ENCODE data around the gene KLHDC4. TPM values are rescaled to one million over a fixed set of nuclear protein-coding genes. Genes with fewer than 3 reads are reported as not detected.
"Not testable (repeated sequence)": the region's sequence is repeated elsewhere in the genome, so short reads cannot be mapped to it uniquely, and the experiment has no call there.

The KLHDC4 gene
- total RNA-seq (2014; rRNA removed; shearing (Covaris generic)): 19.2 and 25.9 TPM in 2 replicates

- peak within 1 kb of the TSS; percentile 86 for H3K4me3 ChIP-seq
- H3K27ac ChIP-seq: peak within 1 kb of the TSS; percentile 67
- H3K36me3 ChIP-seq: peaks cover 10% of the 10 kb centered on the region
- DNase-seq: peak; percentile 79 to 83
- H3K4me1 ChIP-seq: no peaks in the 10 kb centered on the region
- no peaks in the 10 kb centered on the region for H3K27me3 ChIP-seq
- no peaks in the 10 kb centered on the region for H3K9me3 ChIP-seq (replicated peaks)
Measured at GRCh38 chr16:87765776-87766484, at the start of gene KLHDC4. Gene KLHDC4 (minus strand): TSS chr16:87765986. CDS start chr16:87765890, 96 bp downstream.

GRCh38 chr16:87815567-87815966 lies 49.8 kb upstream of the KLHDC4 start:
- Histone ChIP-seq H3K4me1 (peaks cover 16% of the 10 kb centered on the region), H3K4me3 (no peak overlapping the region), H3K36me3 (no peaks in the 10 kb centered on the region), H3K27ac (peak overlapping the region; percentile 46), H3K9me3 (replicated peaks) (no peaks in the 10 kb centered on the region; the same call in 1 of the 2 replicates), H3K27me3 (no peaks in the 10 kb centered on the region)
- peak; percentile 70 to 71 for DNase-seq

GRCh38 chr16:87812200-87812656 lies 46.4 kb upstream of the KLHDC4 start:
- H3K27me3 ChIP-seq: no peaks in the 10 kb centered on the region
- no peaks in the 10 kb centered on the region for H3K36me3 ChIP-seq
- peaks cover 29% of the 10 kb centered on the region for H3K4me1 ChIP-seq
- no peaks in the 10 kb centered on the region; the same call in 1 of the 2 replicates for H3K9me3 ChIP-seq (replicated peaks)
- H3K4me3 ChIP-seq: no peak overlapping the region
- no peak overlapping the region for H3K27ac ChIP-seq
- no peak for DNase-seq

GRCh38 chr16:87811454-87811853 lies 45.7 kb upstream of the KLHDC4 start:
- H3K27ac ChIP-seq, DNase-seq: not testable (repeated sequence)

DNA sequence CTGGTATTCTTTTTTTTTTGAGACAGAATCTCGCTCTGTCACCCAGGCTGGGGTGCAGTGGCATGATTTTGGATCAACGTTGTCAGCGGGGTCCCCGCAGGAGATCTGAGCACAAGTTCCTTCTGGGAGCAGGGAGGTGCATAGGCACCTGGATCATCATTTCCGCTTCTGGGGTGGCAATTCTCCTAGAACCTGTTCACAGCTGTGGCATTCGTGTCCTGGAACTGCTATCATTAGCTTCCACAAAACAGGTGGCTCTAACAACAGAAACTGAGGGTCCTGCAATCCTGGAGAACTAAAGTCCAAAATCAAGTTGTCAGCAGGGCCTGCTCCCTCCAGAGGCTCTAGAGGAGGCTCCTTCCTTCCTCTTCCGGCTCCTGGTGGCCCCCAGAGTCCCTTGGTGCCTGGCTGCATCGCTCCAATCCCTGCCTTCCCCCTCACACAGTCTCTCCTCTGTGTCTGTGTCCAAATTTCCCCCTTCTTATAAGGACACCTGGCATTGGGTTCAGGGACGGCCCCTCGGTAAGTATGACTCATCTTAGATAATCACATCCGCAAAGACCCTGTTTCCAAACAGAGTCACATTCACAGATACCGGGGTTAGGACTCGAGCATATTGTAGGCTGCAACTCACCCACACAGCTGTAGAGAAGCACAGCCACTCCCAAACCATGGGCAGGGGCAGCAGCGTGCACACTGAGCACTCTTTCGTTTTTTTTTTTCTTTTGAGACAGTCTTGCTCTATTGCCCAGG lies 43.5 kb upstream of the KLHDC4 start:
- Histone ChIP-seq H3K36me3 (no peaks in the 10 kb centered on the region), H3K4me3 (0 out of 2 replicates have a peak overlapping the region, but pooled peaks have one; percentile 10), H3K4me1 (peaks cover 13% of the 10 kb centered on the region), H3K9me3 (replicated peaks) (no peaks in the 10 kb centered on the region), H3K27me3 (no peaks in the 10 kb centered on the region), H3K27ac (peak overlapping the region; percentile 17; the same call in 1 of the 2 replicates)
- peak; percentile 49 to 78 for DNase-seq

More at GRCh38 chr16:87811454-87811853, 45.7 kb upstream of the KLHDC4 start:
- not testable (repeated sequence) for H3K36me3 ChIP-seq; H3K4me3 ChIP-seq; H3K9me3 ChIP-seq (replicated peaks); H3K27me3 ChIP-seq
- H3K4me1 ChIP-seq: peaks cover 26% of the 10 kb centered on the region

- H3K36me3 ChIP-seq: no peaks in the 10 kb centered on the region
- H3K4me3 ChIP-seq: no peak overlapping the region
- H3K4me1 ChIP-seq: peaks cover 13% of the 10 kb centered on the region
- DNase-seq: no peak
- H3K27ac ChIP-seq: no peak overlapping the region
- H3K27me3 ChIP-seq: no peaks in the 10 kb centered on the region
- no peaks in the 10 kb centered on the region for H3K9me3 ChIP-seq (replicated peaks)
Measured at GRCh38 chr16:87808108-87808507, 42.3 kb upstream of the KLHDC4 start.

DNA sequence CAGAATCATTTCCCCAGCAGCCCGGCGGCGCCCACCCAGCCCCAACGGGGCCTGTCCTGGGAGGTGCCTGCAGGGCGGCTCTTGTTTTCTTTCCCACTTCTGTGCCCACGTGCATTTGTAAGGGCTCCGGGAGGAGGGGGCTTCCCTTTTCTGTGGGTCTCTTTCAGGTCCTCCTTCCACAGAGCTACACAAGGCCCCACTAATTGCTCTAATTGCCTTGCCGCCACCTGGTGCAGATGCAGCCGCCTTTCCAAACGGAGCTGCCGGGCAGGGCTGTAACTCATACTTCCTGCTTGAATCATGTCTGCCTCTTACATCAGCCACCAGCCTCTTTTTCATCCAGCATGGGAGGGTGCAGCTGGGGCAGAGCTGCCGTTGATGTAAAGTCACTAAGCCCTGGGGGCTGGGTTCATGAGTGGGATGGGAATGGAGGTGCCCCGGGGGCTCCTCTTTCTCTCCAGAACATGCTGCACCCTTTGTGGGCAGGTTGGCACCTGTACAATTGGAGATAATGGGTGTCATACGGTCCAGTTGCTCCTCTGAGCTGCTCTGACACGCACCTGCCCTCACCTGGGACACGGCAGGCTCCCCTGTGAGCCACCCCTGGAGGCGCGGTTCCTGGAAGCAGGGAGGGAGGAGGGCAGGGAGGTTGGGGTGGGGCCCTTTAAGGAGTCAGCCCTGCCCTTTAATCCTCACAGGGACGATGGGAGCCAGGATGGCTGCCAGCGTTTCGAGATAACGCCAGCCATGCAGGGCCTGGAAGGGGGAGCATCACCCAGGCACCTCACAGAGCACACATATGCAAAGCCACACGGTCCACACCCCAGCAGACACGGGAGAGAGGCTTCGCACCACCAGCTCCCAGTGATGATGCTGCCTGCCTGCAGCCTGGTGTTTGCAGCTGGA lies 41.1 kb upstream of the KLHDC4 start:
- Histone ChIP-seq H3K4me3 (peak overlapping the region; percentile 50), H3K36me3 (no peaks in the 10 kb centered on the region), H3K9me3 (replicated peaks) (no peaks in the 10 kb centered on the region), H3K27ac (peak overlapping the region; percentile 29), H3K4me1 (peaks cover 13% of the 10 kb centered on the region), H3K27me3 (no peaks in the 10 kb centered on the region)
- DNase-seq: peak; percentile 47 to 63

DNA sequence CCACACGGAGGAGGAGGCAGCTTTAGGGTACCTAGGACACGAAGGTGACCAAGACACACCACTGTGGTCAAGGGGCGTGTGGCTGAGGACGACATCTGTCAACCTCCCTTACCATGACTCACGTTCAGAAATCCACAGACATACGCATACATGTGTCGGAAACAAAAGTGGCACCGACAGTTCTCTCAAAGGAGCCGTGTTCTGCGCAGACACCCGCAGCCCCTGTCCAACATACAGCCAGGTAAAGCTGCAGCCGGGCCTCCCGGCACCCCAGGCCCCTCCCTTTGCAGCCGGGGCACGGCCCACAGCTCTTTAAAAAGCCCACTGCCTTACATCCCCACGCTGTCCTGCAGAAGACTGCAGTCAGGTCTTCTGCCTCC lies 40.5 kb upstream of the KLHDC4 start:
- DNase-seq: peak in 1 of 2 experiments; percentile 15
- peak overlapping the region; percentile 50 for H3K4me3 ChIP-seq
- no peaks in the 10 kb centered on the region for H3K36me3 ChIP-seq
- H3K9me3 ChIP-seq (replicated peaks): no peaks in the 10 kb centered on the region
- H3K27me3 ChIP-seq: no peaks in the 10 kb centered on the region
- peak overlapping the region; percentile 29 for H3K27ac ChIP-seq
- peaks cover 13% of the 10 kb centered on the region for H3K4me1 ChIP-seq

GRCh38 chr16:87803385-87803784 lies 37.6 kb upstream of the KLHDC4 start:
- H3K27ac ChIP-seq: no peak overlapping the region
- peaks cover 2% of the 10 kb centered on the region for H3K4me1 ChIP-seq
- H3K9me3 ChIP-seq (replicated peaks): no peaks in the 10 kb centered on the region
- no peak for DNase-seq
- H3K27me3 ChIP-seq: no peaks in the 10 kb centered on the region
- no peak overlapping the region for H3K4me3 ChIP-seq
- no peaks in the 10 kb centered on the region for H3K36me3 ChIP-seq

DNA sequence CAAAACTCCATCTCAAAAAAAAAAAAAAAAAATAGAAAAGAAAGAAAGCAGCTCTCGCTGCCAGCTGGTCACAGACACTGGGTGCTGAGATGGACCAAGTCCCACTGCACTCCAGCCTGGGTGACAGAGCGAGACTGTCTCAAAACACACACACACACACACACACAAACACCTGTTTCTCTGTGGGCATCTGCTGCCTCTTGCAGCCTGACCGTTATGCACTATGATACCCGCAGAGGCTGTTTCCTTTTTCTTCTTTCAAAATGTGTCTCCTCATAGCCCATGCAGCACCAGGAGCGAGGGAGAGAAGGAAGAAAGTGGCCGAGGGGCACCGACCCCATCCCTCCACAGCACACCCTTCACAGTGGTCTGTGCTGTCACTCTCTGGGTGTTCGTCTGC lies 36.9 kb upstream of the KLHDC4 start:
- Histone ChIP-seq H3K27ac (no peak overlapping the region), H3K4me1 (no peaks in the 10 kb centered on the region), H3K36me3 (no peaks in the 10 kb centered on the region), H3K4me3 (no peak overlapping the region), H3K27me3 (no peaks in the 10 kb centered on the region), H3K9me3 (replicated peaks) (no peaks in the 10 kb centered on the region)
- DNase-seq: no peak

DNA sequence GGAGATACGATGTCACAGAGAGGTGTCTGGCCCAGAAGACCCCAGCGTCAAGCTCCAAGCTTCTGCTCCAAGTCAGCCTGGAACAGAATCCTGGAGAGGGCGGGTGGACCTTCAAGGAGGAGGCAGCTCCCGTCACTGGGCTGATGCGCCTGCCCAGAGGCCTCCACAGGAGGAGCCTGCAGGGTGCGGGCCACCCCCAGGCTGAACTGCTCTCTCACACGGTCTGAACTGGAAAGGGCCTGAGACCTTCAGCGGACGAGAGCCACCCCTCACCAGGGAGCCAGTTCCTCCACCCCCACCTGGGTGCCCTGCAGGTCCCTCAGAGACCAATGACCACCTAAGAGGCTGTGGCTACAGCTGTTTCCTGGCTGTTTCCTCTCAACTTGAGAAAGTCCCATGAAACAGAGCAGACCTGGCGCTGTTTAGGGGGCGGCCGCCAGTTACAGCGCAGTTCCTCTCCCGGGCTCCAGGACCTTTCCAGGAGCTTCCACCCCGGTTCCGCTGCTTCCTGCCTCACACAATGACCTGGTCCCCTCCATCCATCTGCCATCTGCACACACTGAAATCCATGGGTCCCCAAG lies 36.0 kb upstream of the KLHDC4 start:
- no peak for DNase-seq
- no peaks in the 10 kb centered on the region for H3K9me3 ChIP-seq (replicated peaks)
- no peaks in the 10 kb centered on the region for H3K36me3 ChIP-seq
- H3K4me1 ChIP-seq: no peaks in the 10 kb centered on the region
- H3K27ac ChIP-seq: no peak overlapping the region
- no peaks in the 10 kb centered on the region for H3K27me3 ChIP-seq
- no peak overlapping the region for H3K4me3 ChIP-seq

DNA sequence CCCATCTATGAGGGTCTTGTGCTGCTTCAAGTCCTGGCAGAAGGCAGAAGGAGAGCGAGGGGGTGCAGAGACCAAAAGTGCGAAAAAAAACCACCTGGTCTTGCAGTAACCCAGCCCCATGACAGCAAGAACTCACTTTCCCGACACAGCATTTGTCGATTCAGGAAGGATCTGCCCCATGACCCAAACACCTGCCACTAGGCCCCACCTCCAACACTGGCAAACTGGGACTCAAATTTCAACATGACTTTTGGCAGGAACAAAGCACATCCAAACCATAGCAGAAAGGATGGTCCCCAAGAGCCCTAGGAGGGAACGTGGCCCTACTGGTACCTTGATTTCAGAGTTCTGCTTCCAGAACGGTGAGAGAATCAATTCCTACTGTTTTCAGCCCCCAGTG lies 34.7 kb upstream of the KLHDC4 start:
- peak in 1 of 2 experiments; percentile 42 for DNase-seq
- Histone ChIP-seq H3K9me3 (replicated peaks) (no peaks in the 10 kb centered on the region), H3K27ac (no peak overlapping the region), H3K4me3 (no peak overlapping the region), H3K4me1 (no peaks in the 10 kb centered on the region), H3K36me3 (no peaks in the 10 kb centered on the region), H3K27me3 (no peaks in the 10 kb centered on the region)

DNA sequence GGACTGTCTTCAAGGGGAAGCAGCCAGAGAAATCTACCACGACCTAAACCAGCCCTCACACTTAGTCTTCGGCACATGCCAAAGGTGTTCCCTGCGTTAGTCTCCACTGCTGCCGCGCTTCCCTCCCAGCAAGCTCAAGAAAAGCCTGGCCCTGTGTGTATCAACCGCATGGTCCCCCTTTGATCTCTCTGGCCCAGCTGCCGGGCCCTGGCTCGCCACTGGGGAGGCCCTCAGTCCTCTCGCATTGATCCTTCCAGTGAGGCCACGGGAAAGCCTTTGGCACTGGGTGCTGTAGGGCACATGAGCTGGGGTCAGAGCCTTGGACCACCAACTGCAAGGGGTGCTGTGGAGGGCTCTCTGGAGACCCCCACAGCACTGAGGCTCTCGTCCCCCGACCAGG lies 29.6 kb upstream of the KLHDC4 start:
- DNase-seq: no peak
- no peaks in the 10 kb centered on the region for H3K27me3 ChIP-seq
- no peaks in the 10 kb centered on the region for H3K36me3 ChIP-seq
- H3K4me3 ChIP-seq: no peak overlapping the region
- H3K27ac ChIP-seq: no peak overlapping the region
- no peaks in the 10 kb centered on the region for H3K9me3 ChIP-seq (replicated peaks)
- H3K4me1 ChIP-seq: peaks cover 21% of the 10 kb centered on the region

- Histone ChIP-seq H3K9me3 (replicated peaks) (no peaks in the 10 kb centered on the region), H3K27ac (peak overlapping the region; percentile 59), H3K4me1 (peaks cover 28% of the 10 kb centered on the region), H3K4me3 (no peak overlapping the region), H3K36me3 (no peaks in the 10 kb centered on the region), H3K27me3 (no peaks in the 10 kb centered on the region)
- DNase-seq: no peak
Measured at GRCh38 chr16:87794485-87795078, 28.8 kb upstream of the KLHDC4 start.
